GM12878 (cell line): Measurements from ENCODE around the gene ITGB2. TPM values are rescaled to one million over a fixed set of nuclear protein-coding genes. Genes with fewer than 3 reads are reported as not detected.

Experiments used
- ATAC-seq: fragments of 200-7000 bp; cut with Tn5 transposase; 3 replicates; pipeline ENCODE4 v1.9.1; 2020; ENCODE audit warnings: mild to moderate bottlenecking, moderate library complexity
- BruUV-seq: library from RNA; stranded (reverse); fragments of 400-500 nt; replicated peaks from 2 replicates; lab custom pipeline; 2021; lab: Mats Ljungman, UMichigan
- CTCF ChIA-PET: fragments of 300-600 bp; sonication (Branson Sonifier 250); formaldehyde crosslinking; extraction: SDS; loops from one replicate; lab custom pipeline; 2021; ENCODE audit warnings: inconsistent platforms; lab: Yijun Ruan, JAX
- POLR2A ChIA-PET: fragments of 350-600 bp; formaldehyde crosslinking; extraction: SDS; loops from one replicate; lab custom pipeline; 2021; ENCODE audit warnings: inconsistent platforms; lab: Charles Lee
- RAD21 ChIA-PET: fragments of 300-600 bp; sonication (Branson Sonifier 250); formaldehyde crosslinking; loops from one replicate; lab custom pipeline; 2023; ENCODE audit warnings: antibody characterized with exemption; ENCODE audit not compliant: unreplicated experiment; lab: Charles Lee
- SMC1A ChIA-PET: fragments of 300-600 bp; sonication (Branson Sonifier 250); formaldehyde crosslinking; loops from one replicate; lab custom pipeline; 2023; ENCODE audit not compliant: unreplicated experiment, uncharacterized antibody; lab: Charles Lee
- DNase-seq: peaks from one replicate; pipeline ENCODE4 v3.0.0-alpha.2; 2011; ENCODE audit warnings: low read depth, low spot score
- FAIRE-seq: peaks from 3 replicates; lab custom pipeline; 2011; peaks lifted over from hg19 to GRCh38; lab: Jason Lieb, UNC
- H2AFZ ChIP-seq: 2 replicates; pipeline ENCODE4 v1.6.0; 2011; ENCODE audit warnings: low read depth, low read length, control low read depth; ENCODE audit not compliant: control insufficient read depth
- H3K27ac ChIP-seq: 2 replicates; pipeline ENCODE4 v1.5.1; 2011; ENCODE audit warnings: control low read depth; ENCODE audit not compliant: control insufficient read depth, insufficient read depth
- H3K27me3 ChIP-seq, 2 experiments: replicated peaks in 1 of 2; 2 replicates each; pipeline versions ENCODE4 v1.6.0 to v1.6.1; 2011; ENCODE audit warnings: low read length in 1 of 2; ENCODE audit not compliant: control insufficient read depth in 2 of 2, insufficient read depth in 2 of 2
- H3K36me3 ChIP-seq, 2 experiments: 2 replicates each; pipeline ENCODE4 v1.5.1; 2011; ENCODE audit warnings: low read length in 1 of 2; ENCODE audit not compliant: control insufficient read depth in 2 of 2, insufficient read depth in 2 of 2
- H3K4me1 ChIP-seq: 2 replicates; pipeline ENCODE4 v1.6.1; 2011; ENCODE audit warnings: mild to moderate bottlenecking, low read length, moderate library complexity, mixed read lengths; ENCODE audit not compliant: control insufficient read depth, insufficient read depth
- H3K4me2 ChIP-seq: 2 replicates; pipeline ENCODE4 v1.6.0; 2011; ENCODE audit warnings: control low read depth; ENCODE audit not compliant: control insufficient read depth, insufficient read depth
- H3K4me3 ChIP-seq: fragments of 200-600 bp; sonication (generic); 2 replicates; pipeline ENCODE4 v1.5.1; 2016
- H3K79me2 ChIP-seq: 2 replicates; pipeline ENCODE4 v1.6.0; 2011; ENCODE audit warnings: low read length; ENCODE audit not compliant: control insufficient read depth, insufficient read depth
- H3K9ac ChIP-seq: 2 replicates; pipeline ENCODE4 v1.8.0; 2011; ENCODE audit warnings: low read length, control low read depth, mixed read lengths; ENCODE audit not compliant: control insufficient read depth, insufficient read depth
- H3K9me3 ChIP-seq: replicated peaks from 3 replicates; pipeline ENCODE4 v1.5.1; 2011; ENCODE audit warnings: mild to moderate bottlenecking, low read length; ENCODE audit not compliant: control insufficient read depth, insufficient read depth
- H4K20me1 ChIP-seq: 2 replicates; pipeline ENCODE4 v1.6.0; 2011; ENCODE audit not compliant: control insufficient read depth, insufficient read depth
- CBFB ChIP-seq: IDR thresholded peaks from 2 replicates; pipeline ENCODE4 v1.6.1; 2016; ENCODE audit warnings: antibody characterized with exemption, low read depth
- GABPA ChIP-seq: IDR thresholded peaks from 2 replicates; pipeline ENCODE4 v1.6.1; 2014; ENCODE audit warnings: antibody characterized with exemption, low read depth, mild to moderate bottlenecking, inconsistent platforms
- GATAD2B ChIP-seq: fragments of 450-650 bp; conservative IDR thresholded peaks from 2 replicates; pipeline ENCODE4 v1.6.1; 2017; ENCODE audit warnings: low read depth, mild to moderate bottlenecking, moderate library complexity
- NBN ChIP-seq: fragments of 450-650 bp; IDR thresholded peaks from 2 replicates; pipeline ENCODE4 v1.6.1; 2016
- NKRF ChIP-seq: fragments of 450-650 bp; conservative IDR thresholded peaks from 2 replicates; pipeline ENCODE4 v1.6.1; 2017; ENCODE audit warnings: mild to moderate bottlenecking, moderate library complexity
- NR2C2 ChIP-seq: IDR thresholded peaks from 2 replicates; pipeline ENCODE4 v1.6.1; 2011; ENCODE audit warnings: borderline replicate concordance, low read depth; ENCODE audit not compliant: control insufficient read depth, insufficient read length
- RCOR1 ChIP-seq: conservative IDR thresholded peaks from 2 replicates; pipeline ENCODE4 v1.6.1; 2012; ENCODE audit warnings: low read depth, low read length, improper control_type of control experiment
- RELA ChIP-seq: fragments of 450-650 bp; IDR thresholded peaks from 2 replicates; pipeline ENCODE4 v1.8.0; 2014; ENCODE audit warnings: borderline replicate concordance; ENCODE audit not compliant: partially characterized antibody
- RELB ChIP-seq: fragments of 450-650 bp; IDR thresholded peaks from 2 replicates; pipeline ENCODE4 v1.6.1; 2017; ENCODE audit warnings: low read depth, mild to moderate bottlenecking, moderate library complexity
- REST ChIP-seq: IDR thresholded peaks from 2 replicates; pipeline ENCODE4 v1.6.1; 2012; ENCODE audit warnings: mild to moderate bottlenecking, low read depth, low read length
- SREBF1 ChIP-seq: IDR thresholded peaks from 2 replicates; pipeline ENCODE4 v1.6.1; 2012; ENCODE audit warnings: mild to moderate bottlenecking, low read length
- YY1 ChIP-seq: IDR thresholded peaks from 2 replicates; pipeline ENCODE4 v1.6.1; 2011; ENCODE audit warnings: low read depth, mild to moderate bottlenecking, low read length
- ZNF592 ChIP-seq: fragments of 450-650 bp; IDR thresholded peaks from 2 replicates; pipeline ENCODE4 v1.6.1; 2017; ENCODE audit warnings: mild to moderate bottlenecking, moderate library complexity
- WGBS: methylation state at CpG from one replicate; pipeline ENCODE4 v1.1.6; 2016; ENCODE audit warnings: low lambda C conversion rate; ENCODE audit not compliant: insufficient replicate concordance, insufficient coverage; ENCODE audit errors: missing lambda C conversion rate; 5-methylcytosine and 5-hydroxymethylcytosine counted together
- in situ Hi-C: fragments of 300-500 bp; cut with MboI; formaldehyde crosslinking; loops from 9 replicates; pipeline ENCODE4 v1.14.3; 2018; ENCODE audit warnings: mixed read lengths
- intact Hi-C: fragments of 100-400 bp; cut with micrococcal nuclease; formaldehyde crosslinking; loops from one replicate; pipeline ENCODE4 v1.14.2; 2022; ENCODE audit not compliant: unreplicated experiment
- polyA plus RNA-seq, 11 experiments: library from polyadenylated mRNA; depleted of rRNA in 4 of 11; unstranded in 6 of 11; stranded (reverse) in 5 of 11; fragments of >200 nt; fragmentation: Nextera tagmentation in 4 of 11; fragmentation: Illumina TruSeq in 1 of 11; extraction: Ambion mirVana in 4 of 11; extraction: Trizol in 1 of 11; gene quantifications; 1 replicate in 1 of 11; 2 replicates in 10 of 11; pipeline versions ENCODE4 v1.2.1 to v1.2.3, GENCODE V29; 2011 to 2016; ENCODE audit warnings: inconsistent platforms in 2 of 11, missing spikeins in 2 of 11, low read depth in 1 of 11
- total RNA-seq, 4 experiments: library from RNA; depleted of rRNA in 3 of 4; stranded (reverse); fragments of >200 nt in 3 of 4; fragmentation: Illumina TruSeq in 1 of 4; extraction: Trizol in 1 of 4; gene quantifications; 2 replicates each; pipeline versions ENCODE4 v1.2.1 to v1.2.3, GENCODE V29; 2013 to 2021

The ITGB2 gene
- total and polyA plus RNA-seq, 10 of the 15 experiments (the other 5 are each of a cell fraction or from before 2014, with no cell fraction given) = 8.0 to 172 (median 58.9) TPM

GRCh38 chr21:44957901-44958451 lies 37.3 kb upstream of the ITGB2 start:
- in situ Hi-C loops = loop anchor here (5.0 kb wide), 1 partner anchor 34 kb away; no protein-coding TSS in a partner anchor
- no peak for DNase-seq
- Histone ChIP-seq H3K27ac (no peak overlapping the region), H3K4me3 (no peak overlapping the region), H3K79me2 (no peaks in the 10 kb centered on the region; the same call in none of the 2 replicates), H4K20me1 (no peaks in the 10 kb centered on the region; the same call in 1 of the 2 replicates), H3K4me1 (no peaks in the 10 kb centered on the region), H3K36me3 (peaks cover 10 to 36% of the 10 kb centered on the region in 2 experiments; a peak in 3 of 4 replicates), H3K27me3 (no peaks in the 10 kb centered on the region), H2AFZ (no peak overlapping the region), H3K9ac (no peak overlapping the region), H3K4me2 (no peak overlapping the region), H3K9me3 (no peaks in the 10 kb centered on the region)
- 97% methylated on average over 25 of the region's 26 CpGs for WGBS
- ChIA-PET POLR2A (no interaction called here), SMC1A (no interaction called here), RAD21 (interaction anchor here (0.8 kb wide), 1 partner anchor 173 kb away, joined by 3 read pairs; no protein-coding TSS in a partner anchor), CTCF (interaction anchor here (1.2 to 7.2 kb wide), 3 partner anchors 171 to 180 kb away, joined by 6 to 47 read pairs (median 14); no protein-coding TSS in a partner anchor)
- intact Hi-C loops = no loop called here
- no peak for FAIRE-seq
- TF ChIP-seq RELB (no peak), NR2C2 (no peak), YY1 (no peak), NKRF (no peak), REST (no peak), CBFB (no peak), RCOR1 (no peak), GABPA (no peak), SREBF1 (no peak), ZNF592 (no peak), NBN (no peak), GATAD2B (no peak), RELA (no peak)
- BruUV-seq = no TSS peak
- no peak for ATAC-seq
